Parathyroid adenoma (tissue), 2 donors: Measurements from ENCODE around the gene SPATS2.

Source experiments
- H2AFZ ChIP-seq: fragments of 300-600 bp; sonication (generic); one replicate; pipeline ENCODE4 v1.7.0; 2017; ENCODE audit warnings: antibody characterized with exemption, mild to moderate bottlenecking
- H3K27ac ChIP-seq: fragments of 300-600 bp; sonication (generic); one replicate; pipeline ENCODE4 v1.7.0; 2017
- H3K27me3 ChIP-seq: fragments of 300-600 bp; sonication (generic); one replicate; pipeline ENCODE4 v1.7.0; 2017; ENCODE audit warnings: low read length; ENCODE audit not compliant: control insufficient read depth, insufficient read depth
- H3K36me3 ChIP-seq: fragments of 300-600 bp; sonication (generic); one replicate; pipeline ENCODE4 v1.7.0; 2017; ENCODE audit warnings: low read length; ENCODE audit not compliant: control insufficient read depth, insufficient read depth
- H3K4me1 ChIP-seq: fragments of 300-600 bp; sonication (generic); one replicate; pipeline ENCODE4 v1.7.0; 2017; ENCODE audit warnings: control low read depth
- H3K4me2 ChIP-seq: fragments of 300-600 bp; sonication (generic); one replicate; pipeline ENCODE4 v1.7.0; 2017; ENCODE audit warnings: low read length
- H3K4me3 ChIP-seq: fragments of 300-600 bp; sonication (generic); one replicate; pipeline ENCODE4 v1.7.0; 2017; ENCODE audit warnings: low read depth, low read length
- H3K79me2 ChIP-seq: fragments of 300-600 bp; sonication (generic); one replicate; pipeline ENCODE4 v1.7.0; 2017; ENCODE audit warnings: control low read depth
- H3K9ac ChIP-seq: fragments of 300-600 bp; sonication (generic); one replicate; pipeline ENCODE4 v1.7.0; 2017; ENCODE audit warnings: mild to moderate bottlenecking
- H3K9me3 ChIP-seq: fragments of 300-600 bp; sonication (generic); one replicate; pipeline ENCODE4 v1.7.0; 2017; ENCODE audit warnings: low read length; ENCODE audit not compliant: control insufficient read depth
- CTCF ChIP-seq: fragments of 300-600 bp; sonication (generic); IDR thresholded peaks from one replicate; pipeline ENCODE4 v1.7.0; 2017; ENCODE audit warnings: antibody characterized with exemption, mild to moderate bottlenecking
- donor health status: primary hyperparathyroidism.

SPATS2 gene

GRCh38 chr12:49451468-49452259, 84.4 kb downstream of the SPATS2 start:
- H3K79me2 ChIP-seq = peaks cover 3% of the 10 kb centered on the region
- no peak overlapping the region for H2AFZ ChIP-seq
- TF ChIP-seq CTCF = no peak
- H3K27me3 ChIP-seq = no peaks in the 10 kb centered on the region
- no peaks in the 10 kb centered on the region for H3K4me1 ChIP-seq
- H3K9me3 ChIP-seq = no peaks in the 10 kb centered on the region
- no peak overlapping the region for H3K9ac ChIP-seq
- H3K4me2 ChIP-seq = no peak overlapping the region
- no peaks in the 10 kb centered on the region for H3K36me3 ChIP-seq
- no peak overlapping the region for H3K4me3 ChIP-seq
- no peak overlapping the region for H3K27ac ChIP-seq

DNA sequence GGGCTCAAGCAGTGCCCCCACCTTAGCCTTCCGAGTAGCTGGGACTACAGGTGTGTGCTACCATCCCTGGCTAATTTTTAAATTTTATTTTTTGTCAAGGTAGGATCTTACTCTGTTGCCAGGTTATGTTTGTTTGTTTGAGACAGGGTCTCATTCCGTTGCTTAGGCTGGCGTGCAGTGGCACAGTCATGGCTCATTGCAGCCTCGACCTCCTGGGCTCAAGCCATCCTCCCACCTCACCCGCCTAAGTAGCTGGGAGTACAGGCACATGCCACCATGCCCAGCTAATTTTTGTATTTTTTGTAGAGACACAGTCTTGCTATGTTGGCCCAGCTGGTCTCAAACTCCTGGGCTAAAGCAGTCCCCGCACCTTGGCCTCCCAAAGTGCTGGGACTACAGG, 88.2 kb downstream of the SPATS2 start:
- Histone ChIP-seq H3K9ac (no peak overlapping the region), H3K9me3 (no peaks in the 10 kb centered on the region), H3K4me1 (peaks cover under 1% of the 10 kb centered on the region), H2AFZ (no peak overlapping the region), H3K36me3 (no peaks in the 10 kb centered on the region), H3K27ac (no peak overlapping the region), H3K27me3 (no peaks in the 10 kb centered on the region), H3K4me2 (no peak overlapping the region), H3K4me3 (no peak overlapping the region), H3K79me2 (peaks cover 4% of the 10 kb centered on the region)
- TF ChIP-seq CTCF = no peak

GRCh38 chr12:49456131-49456679, 88.9 kb downstream of the SPATS2 start:
- Histone ChIP-seq H3K4me2 (no peak overlapping the region), H3K9ac (no peak overlapping the region), H2AFZ (no peak overlapping the region), H3K27me3 (no peaks in the 10 kb centered on the region), H3K27ac (no peak overlapping the region), H3K36me3 (no peaks in the 10 kb centered on the region), H3K9me3 (no peaks in the 10 kb centered on the region), H3K4me3 (no peak overlapping the region), H3K4me1 (peaks cover 8% of the 10 kb centered on the region), H3K79me2 (peaks cover 3% of the 10 kb centered on the region)
- TF ChIP-seq CTCF = no peak

DNA sequence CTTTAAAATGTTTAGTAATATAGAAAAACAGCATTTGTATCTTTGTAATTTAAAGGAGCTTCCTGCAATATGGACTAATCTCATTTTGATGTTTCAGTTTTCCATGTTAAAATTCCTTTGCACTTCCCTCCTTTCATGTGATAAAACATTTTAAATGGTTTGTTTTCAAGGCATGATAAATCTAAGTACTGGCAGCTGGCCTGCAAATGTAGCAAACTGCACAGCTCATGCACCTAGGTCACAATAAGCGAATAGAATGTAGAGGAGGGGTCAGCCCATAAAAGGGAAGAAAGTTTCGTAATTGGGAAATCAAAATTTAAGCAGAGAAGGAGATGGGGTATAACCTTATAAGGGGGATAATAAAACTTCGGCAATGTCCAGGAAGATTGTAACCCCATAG, 91.6 kb downstream of the SPATS2 start:
- Histone ChIP-seq H3K4me1 (peaks cover 20% of the 10 kb centered on the region), H3K27ac (no peak overlapping the region)

More for the DNA sequence above, 91.6 kb downstream of the SPATS2 start:
- no peak for TF ChIP-seq CTCF
- Histone ChIP-seq H3K36me3 (no peaks in the 10 kb centered on the region), H3K4me2 (no peak overlapping the region), H2AFZ (no peak overlapping the region), H3K9ac (no peak overlapping the region), H3K4me3 (no peak overlapping the region), H3K27me3 (no peaks in the 10 kb centered on the region), H3K9me3 (no peaks in the 10 kb centered on the region), H3K79me2 (peaks cover 3% of the 10 kb centered on the region)
